Esophagus squamous epithelium (tissue), 5 donors: ENCODE results near the gene UIMC1. TPM values are rescaled to one million over a fixed set of nuclear protein-coding genes. Genes with fewer than 3 reads are reported as not detected.
"Not testable (repeated sequence)": the region's sequence is repeated elsewhere in the genome, so short reads cannot be mapped to it uniquely, and the experiment has no call there.

ENCODE experiments used
- DNase-seq: peaks from one replicate; lab custom pipeline; 2025; lab: John Stamatoyannopoulos, UW
- H3K27ac ChIP-seq, 4 donors: fragments of 200-600 bp; sonication (generic); one replicate each; pipeline ENCODE4 v1.5.1; 2016 to 2019; ENCODE audit warnings: mild to moderate bottlenecking in 1 of 4
- H3K27me3 ChIP-seq, 4 donors: fragments of 200-600 bp; sonication (generic); 1 replicate in 3 of 4; 2 replicates in 1 of 4; pipeline versions ENCODE4 v1.5.1 to v1.6.0; 2017 to 2021; ENCODE audit warnings: antibody characterized with exemption in 1 of 4
- H3K36me3 ChIP-seq, 3 donors: fragments of 200-600 bp; sonication (generic); one replicate each; pipeline ENCODE4 v1.5.1; 2016 to 2019
- H3K4me1 ChIP-seq, 3 donors: fragments of 200-600 bp; sonication (generic); one replicate each; pipeline ENCODE4 v1.5.1; 2017 to 2019
- H3K4me3 ChIP-seq, 4 donors: fragments of 200-600 bp; sonication (generic); 1 replicate in 3 of 4; 2 replicates in 1 of 4; pipeline ENCODE4 v1.5.1; 2016 to 2019; ENCODE audit warnings: mild to moderate bottlenecking in 2 of 4, moderate library complexity in 1 of 4
- H3K9me3 ChIP-seq, 3 donors: fragments of 200-600 bp; sonication (generic); one replicate each; pipeline ENCODE4 v1.5.1; 2016 to 2019
- POLR2A ChIP-seq, 4 donors: fragments of 450-650 bp; IDR thresholded peaks; one replicate each; pipeline ENCODE4 v1.6.1; 2017; ENCODE audit warnings: antibody characterized with exemption in 4 of 4, mild to moderate bottlenecking in 4 of 4, moderate library complexity in 3 of 4
- WGBS, 2 donors: methylation state at CpG; one replicate each; pipeline ENCODE4 v1.1.5; 2018; 5-methylcytosine and 5-hydroxymethylcytosine counted together
- intact Hi-C: fragments of 100-400 bp; cut with DNase I; formaldehyde crosslinking; loops from one replicate; pipeline ENCODE4 v1.15.0; 2022
- total RNA-seq, 4 donors: library from RNA; depleted of rRNA; stranded (reverse); fragments of >200 nt; gene quantifications; one replicate each; pipeline ENCODE4 v1.1.0, GENCODE V29; 2016
- TF ChIP-seq, protein P1 (sequence below), 6 experiments: fragments of 450-650 bp in 4 of 6; fragments of 200-600 bp in 2 of 6; sonication (generic) in 2 of 6; IDR thresholded peaks; one replicate each; pipeline ENCODE4 v1.5.1; 2016 to 2019; ENCODE audit warnings: antibody characterized with exemption in 6 of 6, mild to moderate bottlenecking in 4 of 6, moderate library complexity in 4 of 6
- donor health status: DM: yes; HTN: yes; CAD: no.

Gene UIMC1
- total RNA-seq, 4 donors from 2014 or later = 10.3 to 38.1 (median 15.6) TPM

DNA sequence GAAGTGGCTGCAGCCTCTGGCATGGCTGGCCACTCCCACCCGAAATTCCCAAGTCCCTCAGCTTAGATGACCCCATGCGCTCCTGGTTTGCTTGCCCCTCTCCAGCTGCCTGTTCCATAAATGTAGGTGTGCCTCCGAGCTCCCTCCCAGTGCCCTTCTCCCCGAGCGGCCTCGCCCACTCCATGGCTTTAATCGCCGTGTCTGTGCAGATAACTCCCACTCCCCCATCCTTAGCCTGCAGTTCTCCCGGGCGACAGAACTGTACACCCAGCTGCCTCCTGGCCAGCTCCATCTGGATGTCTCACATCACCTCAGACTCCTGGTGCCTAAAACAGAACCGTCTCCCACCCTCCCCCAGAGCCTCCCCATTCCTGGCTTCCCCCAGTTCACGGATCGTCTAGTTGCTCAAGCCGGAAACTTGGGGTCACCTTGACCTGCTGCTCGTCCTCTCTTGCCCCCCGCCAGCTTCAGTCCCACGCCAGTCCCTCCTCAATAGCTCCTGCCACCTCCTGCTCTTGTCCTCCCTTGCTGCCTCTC is 131.5 kb downstream of the UIMC1 start:
- Histone ChIP-seq H3K27ac (no peak overlapping the region), H3K36me3 (no peaks in the 10 kb centered on the region), H3K9me3 (no peaks in the 10 kb centered on the region), H3K4me1 (no peaks in the 10 kb centered on the region), H3K4me3 (no peak overlapping the region), H3K27me3 (peaks cover 0 to 75% (median 0%) of the 10 kb centered on the region in 4 donors)
- no peak for DNase-seq
- 56 to 61% methylated on average over 17 of the region's 17 CpGs for WGBS, 2 donors
- no peak for TF ChIP-seq POLR2A (IDR thresholded peaks at IDR 0.05)
- TF ChIP-seq, protein P1, sequence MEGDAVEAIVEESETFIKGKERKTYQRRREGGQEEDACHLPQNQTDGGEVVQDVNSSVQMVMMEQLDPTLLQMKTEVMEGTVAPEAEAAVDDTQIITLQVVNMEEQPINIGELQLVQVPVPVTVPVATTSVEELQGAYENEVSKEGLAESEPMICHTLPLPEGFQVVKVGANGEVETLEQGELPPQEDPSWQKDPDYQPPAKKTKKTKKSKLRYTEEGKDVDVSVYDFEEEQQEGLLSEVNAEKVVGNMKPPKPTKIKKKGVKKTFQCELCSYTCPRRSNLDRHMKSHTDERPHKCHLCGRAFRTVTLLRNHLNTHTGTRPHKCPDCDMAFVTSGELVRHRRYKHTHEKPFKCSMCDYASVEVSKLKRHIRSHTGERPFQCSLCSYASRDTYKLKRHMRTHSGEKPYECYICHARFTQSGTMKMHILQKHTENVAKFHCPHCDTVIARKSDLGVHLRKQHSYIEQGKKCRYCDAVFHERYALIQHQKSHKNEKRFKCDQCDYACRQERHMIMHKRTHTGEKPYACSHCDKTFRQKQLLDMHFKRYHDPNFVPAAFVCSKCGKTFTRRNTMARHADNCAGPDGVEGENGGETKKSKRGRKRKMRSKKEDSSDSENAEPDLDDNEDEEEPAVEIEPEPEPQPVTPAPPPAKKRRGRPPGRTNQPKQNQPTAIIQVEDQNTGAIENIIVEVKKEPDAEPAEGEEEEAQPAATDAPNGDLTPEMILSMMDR (IDR thresholded peaks at IDR 0.05) = no peak
- intact Hi-C loops = no loop called here

DNA sequence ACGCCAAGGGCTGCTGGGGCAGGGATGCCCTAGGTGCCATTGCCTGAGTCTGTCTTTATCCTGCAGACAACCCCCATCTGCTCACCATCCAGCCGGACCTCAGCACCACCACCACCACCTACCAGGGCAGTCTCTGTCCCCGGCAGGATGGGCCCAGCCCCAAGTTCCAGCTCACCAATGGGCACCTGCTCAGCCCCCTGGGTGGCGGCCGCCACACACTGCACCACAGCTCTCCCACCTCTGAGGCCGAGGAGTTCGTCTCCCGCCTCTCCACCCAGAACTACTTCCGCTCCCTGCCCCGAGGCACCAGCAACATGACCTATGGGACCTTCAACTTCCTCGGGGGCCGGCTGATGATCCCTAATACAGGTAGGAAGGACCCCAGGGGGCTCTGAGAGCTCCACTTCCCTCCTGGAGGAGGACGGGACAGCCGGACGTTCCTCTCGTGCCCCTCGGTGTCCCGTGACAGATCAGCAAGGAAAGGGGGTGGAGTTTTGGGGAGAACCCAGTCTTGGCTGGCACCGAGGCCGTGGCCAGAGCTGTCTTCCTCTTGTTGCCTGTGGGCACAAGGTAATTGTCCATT is 132.3 kb downstream of the UIMC1 start:
- 62 to 78% methylated on average over 7 to 11 of the region's 20 CpGs for WGBS, 2 donors
- intact Hi-C loops = no loop called here

DNA sequence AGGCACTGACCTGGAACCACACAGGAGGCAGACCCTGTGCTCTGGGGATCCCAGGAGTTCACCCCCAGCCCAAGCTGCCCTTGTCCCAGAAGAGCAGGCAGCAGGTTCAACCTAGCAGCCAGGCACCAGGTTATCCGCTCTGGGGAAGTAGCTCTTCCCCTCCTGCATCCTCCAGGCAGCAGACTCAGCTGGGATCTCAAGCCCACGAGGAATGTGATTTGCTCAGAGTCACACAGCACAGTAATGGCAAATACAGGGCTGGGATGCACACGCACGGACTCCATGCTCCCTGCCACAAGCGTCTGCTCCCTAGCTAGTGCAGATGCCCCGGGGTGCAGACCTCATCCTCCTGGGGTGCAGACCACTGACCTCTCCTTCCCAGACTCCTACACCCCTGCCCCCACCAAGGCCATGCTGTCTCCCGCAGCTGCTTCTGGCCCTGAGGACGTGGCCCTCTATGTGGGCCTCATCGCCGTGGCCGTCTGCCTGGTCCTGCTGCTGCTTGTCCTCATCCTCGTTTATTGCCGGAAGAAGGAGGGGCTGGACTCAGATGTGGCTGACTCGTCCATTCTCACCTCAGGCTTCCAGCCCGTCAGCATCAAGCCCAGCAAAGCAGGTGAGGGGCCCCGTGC is 132.9 kb downstream of the UIMC1 start:
- Histone ChIP-seq H3K4me3 (no peak overlapping the region), H3K4me1 (no peaks in the 10 kb centered on the region), H3K27me3 (peaks cover 0 to 75% (median 0%) of the 10 kb centered on the region in 4 donors), H3K9me3 (no peaks in the 10 kb centered on the region), H3K36me3 (no peaks in the 10 kb centered on the region), H3K27ac (no peak overlapping the region)
- WGBS, 2 donors = 0% methylated on average over 1 of the region's 16 CpGs; no CpG with 5 or more reads in 1 of the 2 donors
- TF ChIP-seq POLR2A (IDR thresholded peaks at IDR 0.05) = no peak
- TF ChIP-seq, protein P1 (IDR thresholded peaks at IDR 0.05) = no peak
- no peak for DNase-seq
- intact Hi-C loops = no loop called here

More for the DNA sequence above, 132.3 kb downstream of the UIMC1 start:
- no peaks in the 10 kb centered on the region for H3K4me1 ChIP-seq
- H3K36me3 ChIP-seq = no peaks in the 10 kb centered on the region
- no peak for TF ChIP-seq POLR2A (IDR thresholded peaks at IDR 0.05)
- TF ChIP-seq, protein P1 (IDR thresholded peaks at IDR 0.05) = no peak
- peaks cover 0 to 75% (median 0%) of the 10 kb centered on the region in 4 donors for H3K27me3 ChIP-seq
- no peak for DNase-seq
- no peaks in the 10 kb centered on the region for H3K9me3 ChIP-seq
- H3K4me3 ChIP-seq = no peak overlapping the region
- no peak overlapping the region for H3K27ac ChIP-seq

DNA sequence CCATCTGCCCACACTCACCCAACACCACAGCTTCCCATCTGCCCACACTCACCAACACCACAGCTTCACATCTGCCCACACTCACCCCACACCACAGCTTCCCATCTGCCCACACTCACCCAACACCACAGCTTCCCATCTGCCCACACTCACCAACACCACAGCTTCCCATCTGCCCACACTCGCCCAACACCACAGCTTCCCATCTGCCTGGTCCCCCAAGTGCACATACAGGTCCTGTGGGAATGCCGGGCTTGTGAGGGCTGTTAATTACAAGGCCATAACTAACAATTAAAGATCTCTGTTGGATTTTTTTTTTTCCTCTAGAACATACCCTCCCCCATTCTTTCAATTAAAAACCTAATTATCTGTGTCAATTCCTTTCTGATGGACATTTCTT is 133.6 kb downstream of the UIMC1 start:
- H3K36me3 ChIP-seq, DNase-seq, intact Hi-C loops, H3K9me3 ChIP-seq, H3K4me1 ChIP-seq, H3K4me3 ChIP-seq, H3K27ac ChIP-seq: not testable (repeated sequence)
- peaks cover 0 to 75% (median 0%) of the 10 kb centered on the region in 4 donors for H3K27me3 ChIP-seq
- WGBS, 2 donors = 49 to 59% methylated on average over 2 of the region's 2 CpGs

DNA sequence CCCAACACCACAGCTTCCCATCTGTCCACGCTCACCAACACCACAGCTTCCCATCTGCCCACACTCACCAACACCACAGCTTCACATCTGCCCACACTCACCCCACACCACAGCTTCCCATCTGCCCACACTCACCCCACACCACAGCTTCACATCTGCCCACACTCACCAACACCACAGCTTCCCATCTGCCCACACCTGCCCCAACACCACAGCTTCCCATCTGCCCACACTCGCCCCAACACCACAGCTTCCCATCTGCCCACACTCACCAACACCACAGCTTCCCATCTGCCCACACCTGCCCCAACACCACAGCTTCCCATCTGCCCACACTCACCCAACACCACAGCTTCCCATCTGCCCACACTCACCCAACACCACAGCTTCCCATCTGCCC is 134.0 kb downstream of the UIMC1 start:
- H3K27me3 ChIP-seq = peaks cover 0 to 75% (median 0%) of the 10 kb centered on the region in 4 donors
- H3K9me3 ChIP-seq, H3K4me3 ChIP-seq, H3K36me3 ChIP-seq, intact Hi-C loops, H3K27ac ChIP-seq, H3K4me1 ChIP-seq, DNase-seq: not testable (repeated sequence)
- WGBS, 2 donors = 40 to 51% methylated on average over 2 of the region's 2 CpGs

DNA sequence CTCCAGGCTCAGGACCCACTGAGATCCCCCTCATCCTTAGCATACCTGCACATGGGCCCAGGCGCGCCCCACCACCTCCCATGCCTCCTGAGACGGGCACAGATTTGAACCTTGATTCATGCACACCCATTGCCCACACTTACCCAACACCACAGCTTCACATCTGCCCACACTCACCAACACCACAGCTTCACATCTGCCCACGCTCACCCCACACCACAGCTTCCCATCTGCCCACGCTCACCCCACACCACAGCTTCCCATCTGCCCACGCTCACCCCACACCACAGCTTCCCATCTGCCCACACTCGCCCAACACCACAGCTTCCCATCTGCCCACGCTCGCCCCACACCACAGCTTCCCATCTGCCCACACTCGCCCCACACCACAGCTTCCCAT is 135.9 kb downstream of the UIMC1 start:
- 61 to 76% methylated on average over 4 to 6 of the region's 10 CpGs for WGBS, 2 donors
- H3K27me3 ChIP-seq = peaks cover 0 to 75% (median 0%) of the 10 kb centered on the region in 4 donors
- intact Hi-C loops, H3K9me3 ChIP-seq, H3K4me3 ChIP-seq, H3K4me1 ChIP-seq, DNase-seq, H3K27ac ChIP-seq, H3K36me3 ChIP-seq: not testable (repeated sequence)
